Measurements from ENCODE around the gene MYLK.
A peak's percentile ranks its signal among the peaks of the same experiment; 100 is the strongest.

Gene MYLK

DNA sequence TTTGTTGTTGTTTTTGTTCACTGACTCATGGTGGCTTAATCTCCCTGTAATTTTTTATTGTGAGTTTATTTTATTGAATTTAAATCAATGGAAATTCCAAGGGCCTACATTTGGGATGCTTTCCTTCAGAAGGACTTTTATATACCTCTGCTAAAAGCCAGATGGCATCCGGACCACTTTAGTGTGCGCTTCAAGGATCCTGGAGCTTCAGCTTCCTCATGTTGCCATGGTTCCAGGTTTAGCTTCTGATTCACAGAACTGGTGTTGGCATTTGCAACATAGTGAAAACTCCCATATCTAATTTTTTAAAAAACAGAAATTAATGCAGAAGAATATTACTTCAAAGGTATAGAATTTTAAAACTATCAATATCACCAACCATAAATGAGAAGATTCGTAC, 290.8 kb downstream of the MYLK start:
- Histone ChIP-seq H3K4me3 (ENCODE audit: low read length) (no peak overlapping the region), H3K36me3 (ENCODE audit: control insufficient read depth, insufficient read depth, low read length) (no peaks in the 10 kb centered on the region), H3K4me1 (ENCODE audit: control insufficient read depth, insufficient read depth, low read length) (no peaks in the 10 kb centered on the region), H3K9me3 (ENCODE audit: control insufficient read depth, insufficient read depth, low read length) (peaks cover 4% of the 10 kb centered on the region; the same call in 1 of the 2 replicates), H3K27ac (ENCODE audit: low read length) (no peak overlapping the region), H3K27me3 (ENCODE audit: control insufficient read depth, insufficient read depth, low read length) (no peaks in the 10 kb centered on the region)
- WGBS (ENCODE audit: insufficient coverage, insufficient read length) = no CpG with 5 or more reads among the region's 3 CpGs
- DNase-seq (ENCODE audit: low read depth, low spot score) = no peak

DNA sequence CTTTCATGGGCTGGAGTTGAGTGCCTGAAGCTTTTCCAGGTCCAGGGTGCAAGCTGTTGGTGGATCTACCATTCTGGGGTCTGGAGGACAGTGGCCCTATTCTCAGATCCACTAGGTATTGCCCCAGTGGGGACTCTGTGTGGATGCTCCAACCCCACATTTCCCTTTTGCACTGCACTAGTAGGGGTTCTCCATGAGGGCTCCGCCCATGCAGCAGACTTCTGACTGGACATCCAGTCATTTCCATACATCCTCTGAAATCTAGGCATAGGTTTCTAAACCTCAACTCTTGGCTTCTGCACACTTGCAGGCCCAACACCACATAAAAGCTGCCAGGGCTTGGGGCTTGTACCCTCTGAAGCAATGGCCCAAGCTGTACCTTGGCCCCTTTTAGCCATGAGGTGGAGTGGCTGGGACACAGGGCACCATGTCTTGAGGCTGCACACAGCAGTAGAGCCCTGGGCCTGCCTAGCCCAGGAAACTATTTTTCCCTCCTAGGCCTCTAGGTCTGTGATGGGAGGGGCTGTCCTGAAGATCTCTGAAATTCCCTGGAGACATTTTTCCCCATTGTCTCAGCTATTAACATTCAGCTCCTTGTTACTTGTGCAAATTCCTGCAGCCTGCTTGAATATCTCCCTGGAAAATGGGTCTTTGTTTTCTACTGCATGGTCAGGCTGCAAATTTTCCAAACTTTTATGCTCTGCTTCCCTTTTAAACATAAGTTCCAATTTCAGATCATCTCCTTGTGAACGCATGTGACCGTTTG, 293.3 kb downstream of the MYLK start:
- Histone ChIP-seq H3K27ac (ENCODE audit: low read length) (no peak overlapping the region), H3K9me3 (ENCODE audit: control insufficient read depth, insufficient read depth, low read length) (peaks cover 4% of the 10 kb centered on the region; the same call in 1 of the 2 replicates), H3K4me1 (ENCODE audit: control insufficient read depth, insufficient read depth, low read length) (no peaks in the 10 kb centered on the region), H3K4me3 (ENCODE audit: low read length) (no peak overlapping the region), H3K36me3 (ENCODE audit: control insufficient read depth, insufficient read depth, low read length) (no peaks in the 10 kb centered on the region), H3K27me3 (ENCODE audit: control insufficient read depth, insufficient read depth, low read length) (no peaks in the 10 kb centered on the region)
- WGBS (ENCODE audit: insufficient coverage, insufficient read length) = no CpG with 5 or more reads among the region's 3 CpGs
- DNase-seq (ENCODE audit: low read depth, low spot score) = no peak

DNA sequence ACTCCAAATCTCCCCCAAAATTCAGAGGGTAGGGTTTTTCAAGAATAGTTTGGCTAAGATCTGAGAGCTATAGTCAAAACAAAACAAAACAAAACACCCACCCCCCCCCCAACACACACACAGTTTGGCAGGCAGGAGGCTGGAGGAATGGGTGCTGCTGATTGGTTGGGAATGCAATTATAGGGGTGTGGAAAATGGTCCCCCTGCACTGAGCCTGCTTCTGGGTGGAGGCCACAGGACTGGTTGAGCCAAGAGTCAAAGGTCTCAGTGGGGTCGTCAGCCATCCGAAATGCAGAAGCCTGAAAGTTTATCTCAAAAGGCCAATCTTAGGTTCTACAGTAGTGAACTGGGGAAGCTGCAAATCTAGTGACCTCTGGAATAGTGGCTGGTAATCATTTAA, 296.7 kb downstream of the MYLK start:
- Histone ChIP-seq H3K4me1 (ENCODE audit: control insufficient read depth, insufficient read depth, low read length) (no peaks in the 10 kb centered on the region), H3K27ac (ENCODE audit: low read length) (no peak overlapping the region), H3K4me3 (ENCODE audit: low read length) (no peak overlapping the region), H3K36me3 (ENCODE audit: control insufficient read depth, insufficient read depth, low read length) (no peaks in the 10 kb centered on the region), H3K27me3 (ENCODE audit: control insufficient read depth, insufficient read depth, low read length) (no peaks in the 10 kb centered on the region), H3K9me3 (ENCODE audit: control insufficient read depth, insufficient read depth, low read length) (peaks cover 4% of the 10 kb centered on the region; the same call in 1 of the 2 replicates)
- WGBS (ENCODE audit: insufficient coverage, insufficient read length) = no CpG with 5 or more reads among the region's 2 CpGs
- no peak for DNase-seq (ENCODE audit: low read depth, low spot score)

DNA sequence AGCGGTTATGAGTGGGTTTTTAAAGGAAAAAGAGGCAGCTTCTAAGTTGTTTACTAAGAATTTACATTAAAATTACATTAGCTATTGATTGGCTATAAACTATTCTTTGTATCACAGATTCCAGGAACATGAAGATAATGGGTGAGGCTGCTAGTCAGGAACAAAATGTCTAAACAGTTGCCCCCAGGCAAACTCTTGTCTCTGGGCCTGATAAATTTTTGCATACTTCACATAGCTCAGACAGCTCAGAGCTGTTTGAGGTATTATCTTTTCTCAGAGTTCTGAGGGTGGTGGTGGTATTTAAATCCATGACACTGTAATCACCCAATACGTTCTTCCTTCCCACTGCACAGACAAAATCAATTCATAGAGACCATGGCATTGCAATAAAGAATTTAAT, 297.2 kb downstream of the MYLK start:
- no peak for DNase-seq (ENCODE audit: low read depth, low spot score)
- peaks cover 4% of the 10 kb centered on the region; the same call in 1 of the 2 replicates for H3K9me3 ChIP-seq (ENCODE audit: control insufficient read depth, insufficient read depth, low read length)
- H3K27me3 ChIP-seq (ENCODE audit: control insufficient read depth, insufficient read depth, low read length) = no peaks in the 10 kb centered on the region
- WGBS (ENCODE audit: insufficient coverage, insufficient read length) = no CpG with 5 or more reads among the region's 2 CpGs
- H3K4me3 ChIP-seq (ENCODE audit: low read length) = no peak overlapping the region
- no peaks in the 10 kb centered on the region for H3K4me1 ChIP-seq (ENCODE audit: control insufficient read depth, insufficient read depth, low read length)
- H3K27ac ChIP-seq (ENCODE audit: low read length) = no peak overlapping the region
- H3K36me3 ChIP-seq (ENCODE audit: control insufficient read depth, insufficient read depth, low read length) = no peaks in the 10 kb centered on the region

DNA sequence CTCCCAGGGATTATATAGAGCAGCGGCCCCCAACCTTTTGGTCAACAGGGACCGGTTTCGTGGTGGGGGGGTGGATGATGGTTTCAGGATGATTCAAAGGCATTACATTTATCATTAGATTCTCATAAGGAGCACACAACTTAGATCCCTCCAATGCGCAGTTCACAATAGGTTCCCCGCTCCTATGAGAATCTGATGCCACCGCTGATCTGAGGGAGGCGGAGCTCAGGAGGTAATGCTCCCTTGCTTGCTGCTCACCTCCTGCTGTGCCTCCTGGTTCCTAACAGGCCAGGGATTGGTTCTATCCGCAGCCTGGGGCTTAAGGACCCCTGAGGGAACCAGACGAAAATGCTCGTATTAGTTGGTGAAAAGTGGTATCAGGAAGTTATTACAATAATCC, 298.0 kb downstream of the MYLK start:
- H3K27me3 ChIP-seq (ENCODE audit: control insufficient read depth, insufficient read depth, low read length) = no peaks in the 10 kb centered on the region
- peak overlapping the region; percentile 71; the same call in 1 of the 2 replicates for H3K4me3 ChIP-seq (ENCODE audit: low read length)
- H3K36me3 ChIP-seq (ENCODE audit: control insufficient read depth, insufficient read depth, low read length) = no peaks in the 10 kb centered on the region
- no CpG with 5 or more reads among the region's 10 CpGs for WGBS (ENCODE audit: insufficient coverage, insufficient read length)
- H3K27ac ChIP-seq (ENCODE audit: low read length) = no peak overlapping the region
- no peaks in the 10 kb centered on the region for H3K4me1 ChIP-seq (ENCODE audit: control insufficient read depth, insufficient read depth, low read length)
- no peak for DNase-seq (ENCODE audit: low read depth, low spot score)
- peaks cover 4% of the 10 kb centered on the region; the same call in 1 of the 2 replicates for H3K9me3 ChIP-seq (ENCODE audit: control insufficient read depth, insufficient read depth, low read length)

DNA sequence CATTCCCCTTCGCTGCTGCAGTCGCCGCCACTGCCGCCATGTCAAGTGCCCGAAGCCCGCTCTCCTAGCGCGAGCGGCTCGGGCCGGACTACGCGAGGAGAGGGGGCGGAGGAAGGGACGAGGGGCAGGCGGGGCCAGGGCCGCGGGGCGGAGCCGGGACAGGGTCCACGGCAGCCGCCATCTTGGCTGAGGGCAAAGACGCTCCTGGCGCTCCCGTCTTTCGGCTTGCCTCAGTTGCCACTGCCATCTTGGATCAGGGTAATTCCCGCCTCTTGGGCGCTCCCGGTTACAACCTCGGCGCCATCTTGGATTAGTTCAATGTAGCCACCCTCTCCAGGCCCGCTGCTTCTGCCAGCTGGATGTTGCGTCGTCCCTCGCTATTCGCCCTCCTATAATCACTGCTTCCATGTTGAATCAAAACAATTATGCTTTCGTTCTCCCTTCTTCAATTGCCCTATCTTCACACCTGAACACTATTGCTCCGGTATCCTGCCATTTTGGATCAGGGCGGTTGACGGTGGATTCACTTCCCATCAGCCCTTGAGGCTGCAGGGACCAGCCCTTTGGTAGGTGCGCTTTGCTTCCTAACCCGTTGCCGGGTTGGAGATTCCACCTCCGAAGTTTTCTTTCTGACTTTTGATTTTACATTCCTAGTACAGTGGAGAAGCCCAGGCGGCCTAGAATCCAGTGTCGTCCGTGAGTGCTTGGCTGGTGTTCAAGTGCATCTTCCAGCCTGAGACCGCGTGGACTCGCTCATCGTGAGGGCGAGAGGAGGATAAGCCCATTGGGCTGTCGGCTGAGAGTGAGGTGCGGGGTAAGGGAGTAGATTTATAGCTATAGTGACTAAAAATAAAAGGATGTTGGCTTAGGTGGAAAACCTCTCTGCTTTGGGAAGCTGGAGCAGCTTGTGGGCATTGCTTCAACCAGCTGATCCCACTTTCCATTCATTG, 298.9 kb downstream of the MYLK start, which contains the start of gene HACD2:
Gene HACD2, minus strand, starts transcription at position 66 of the 950 bp plus-strand sequence. Its CDS starts 26 bp downstream, at position 40.
- H3K4me1 ChIP-seq (ENCODE audit: control insufficient read depth, insufficient read depth, low read length) = no peaks in the 10 kb centered on the region
- H3K36me3 ChIP-seq (ENCODE audit: control insufficient read depth, insufficient read depth, low read length) = no peaks in the 10 kb centered on the region
- peak; percentile 91 for DNase-seq (ENCODE audit: low read depth, low spot score)
- no peak within 1 kb of the TSS for H3K27ac ChIP-seq (ENCODE audit: low read length)
- H3K27me3 ChIP-seq (ENCODE audit: control insufficient read depth, insufficient read depth, low read length) = no peaks in the 10 kb centered on the region
- no CpG with 5 or more reads among the region's 54 CpGs for WGBS (ENCODE audit: insufficient coverage, insufficient read length)
- no peaks in the 10 kb centered on the region for H3K9me3 ChIP-seq (ENCODE audit: control insufficient read depth, insufficient read depth, low read length)
- peak within 1 kb of the TSS; percentile 77 for H3K4me3 ChIP-seq (ENCODE audit: low read length)

DNA sequence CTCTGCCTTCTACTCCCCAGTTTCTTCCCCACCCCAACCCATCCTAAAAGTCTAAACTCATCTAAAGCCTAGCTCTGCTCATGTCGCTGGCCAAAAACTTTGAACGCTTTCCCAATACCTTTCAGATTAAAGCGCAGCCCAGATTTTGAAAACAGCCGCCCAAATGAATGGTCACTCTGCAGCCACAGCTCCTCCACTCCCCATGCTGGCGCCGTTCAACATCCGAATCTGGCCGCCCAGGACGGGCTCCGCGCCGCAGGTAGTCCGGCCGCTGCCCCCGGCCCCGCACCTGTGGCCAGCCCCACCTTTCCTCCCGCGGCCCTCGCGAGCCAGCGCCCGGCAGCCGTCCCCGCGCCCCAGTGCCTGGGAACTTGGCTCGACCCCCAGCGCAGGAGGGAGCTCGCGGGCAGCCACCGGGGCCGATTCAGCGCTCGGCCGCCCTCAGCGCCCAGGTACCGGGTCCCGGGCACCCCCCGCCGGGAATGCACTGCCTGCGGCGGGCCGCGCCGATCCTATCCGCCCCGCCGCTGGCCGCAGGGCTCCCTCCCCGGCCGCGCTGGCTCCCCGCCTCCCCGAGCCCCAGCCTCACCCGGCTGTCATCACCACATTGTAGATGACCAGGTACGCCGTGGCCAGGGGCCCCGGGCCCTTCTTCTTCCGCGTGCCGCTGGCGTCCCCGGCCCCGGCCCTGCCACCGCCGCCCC, 299.7 kb downstream of the MYLK start:
- Histone ChIP-seq H3K4me3 (ENCODE audit: low read length) (peak overlapping the region; percentile 77), H3K36me3 (ENCODE audit: control insufficient read depth, insufficient read depth, low read length) (no peaks in the 10 kb centered on the region), H3K27me3 (ENCODE audit: control insufficient read depth, insufficient read depth, low read length) (no peaks in the 10 kb centered on the region), H3K4me1 (ENCODE audit: control insufficient read depth, insufficient read depth, low read length) (no peaks in the 10 kb centered on the region), H3K9me3 (ENCODE audit: control insufficient read depth, insufficient read depth, low read length) (no peaks in the 10 kb centered on the region), H3K27ac (ENCODE audit: low read length) (no peak overlapping the region)
- DNase-seq (ENCODE audit: low read depth, low spot score) = no peak
- WGBS (ENCODE audit: insufficient coverage, insufficient read length) = no CpG with 5 or more reads among the region's 65 CpGs

DNA sequence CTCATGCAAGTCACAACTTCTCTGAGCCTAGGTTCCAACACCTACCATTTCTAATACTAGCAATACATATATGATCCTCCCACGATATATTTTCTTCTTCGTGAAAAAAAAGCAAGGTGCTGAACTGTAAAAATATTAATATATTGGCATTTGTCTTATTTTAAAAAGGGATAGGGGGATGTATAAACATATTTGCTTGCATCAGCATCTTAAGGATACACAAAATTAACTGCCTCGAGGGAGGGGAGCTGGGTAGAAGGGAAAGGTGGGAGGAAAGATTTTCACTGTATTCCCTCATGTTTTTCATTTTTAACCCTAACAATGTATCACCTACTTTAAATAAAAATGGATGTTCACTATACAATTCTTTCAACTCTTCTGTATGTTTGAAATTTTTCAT, 300.6 kb downstream of the MYLK start:
- H3K27ac ChIP-seq (ENCODE audit: low read length) = no peak overlapping the region
- no peaks in the 10 kb centered on the region for H3K4me1 ChIP-seq (ENCODE audit: control insufficient read depth, insufficient read depth, low read length)
- no CpG with 5 or more reads among the region's 3 CpGs for WGBS (ENCODE audit: insufficient coverage, insufficient read length)
- H3K9me3 ChIP-seq (ENCODE audit: control insufficient read depth, insufficient read depth, low read length) = no peaks in the 10 kb centered on the region
- H3K36me3 ChIP-seq (ENCODE audit: control insufficient read depth, insufficient read depth, low read length) = no peaks in the 10 kb centered on the region
- DNase-seq (ENCODE audit: low read depth, low spot score) = no peak
- no peak overlapping the region for H3K4me3 ChIP-seq (ENCODE audit: low read length)
- H3K27me3 ChIP-seq (ENCODE audit: control insufficient read depth, insufficient read depth, low read length) = no peaks in the 10 kb centered on the region

DNA sequence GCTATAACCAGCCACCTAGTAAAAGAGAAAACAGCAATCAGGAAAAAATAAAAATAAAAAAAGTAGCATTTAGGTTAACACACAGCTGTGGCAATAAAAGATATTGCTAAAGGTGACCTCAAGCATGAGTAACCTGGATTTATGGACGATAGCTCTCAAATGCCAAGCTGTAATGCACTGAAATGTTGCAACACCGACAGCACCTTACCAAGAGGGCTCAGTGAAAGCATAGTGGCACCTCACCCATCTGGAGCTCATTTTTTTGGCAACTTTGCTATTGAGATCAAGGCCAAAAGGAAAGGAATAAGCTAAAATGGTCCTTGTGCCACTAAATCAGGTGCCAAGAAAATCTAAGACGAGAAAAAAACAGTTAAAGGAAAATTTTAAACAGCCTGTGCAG, 301.8 kb downstream of the MYLK start:
- H3K4me1 ChIP-seq (ENCODE audit: control insufficient read depth, insufficient read depth, low read length) = no peaks in the 10 kb centered on the region
- no peaks in the 10 kb centered on the region for H3K9me3 ChIP-seq (ENCODE audit: control insufficient read depth, insufficient read depth, low read length)
- no peak for DNase-seq (ENCODE audit: low read depth, low spot score)
- no CpG with 5 or more reads among the region's 3 CpGs for WGBS (ENCODE audit: insufficient coverage, insufficient read length)
- H3K27me3 ChIP-seq (ENCODE audit: control insufficient read depth, insufficient read depth, low read length) = no peaks in the 10 kb centered on the region
- H3K4me3 ChIP-seq (ENCODE audit: low read length) = no peak overlapping the region
- H3K36me3 ChIP-seq (ENCODE audit: control insufficient read depth, insufficient read depth, low read length) = no peaks in the 10 kb centered on the region
- H3K27ac ChIP-seq (ENCODE audit: low read length) = no peak overlapping the region

DNA sequence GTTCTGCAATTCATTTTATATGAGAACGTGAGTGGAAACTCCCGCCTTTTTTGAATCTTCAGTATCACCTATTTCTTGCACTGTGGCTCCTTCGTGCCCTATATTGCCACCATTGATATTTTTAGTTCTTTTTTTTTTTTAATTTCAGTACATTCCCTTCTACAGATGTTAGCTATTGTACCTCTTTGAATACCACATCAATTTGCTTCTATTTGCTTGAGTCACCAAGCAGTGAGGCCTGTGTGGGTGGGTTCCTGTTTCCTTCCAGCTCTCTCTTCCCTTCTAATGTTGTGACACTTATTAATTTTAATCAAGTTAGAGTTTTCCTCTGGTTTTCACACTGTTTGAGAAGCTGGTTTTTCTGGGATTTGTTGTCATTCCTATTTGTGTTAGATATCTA, 308.0 kb downstream of the MYLK start:
- WGBS (ENCODE audit: insufficient coverage, insufficient read length) = no CpG with 5 or more reads among the region's 3 CpGs
- H3K4me3 ChIP-seq (ENCODE audit: low read length) = no peak overlapping the region
- 0 out of 2 replicates have a peak, but pooled peaks cover 1% of the 10 kb centered on the region for H3K4me1 ChIP-seq (ENCODE audit: control insufficient read depth, insufficient read depth, low read length)
- no peaks in the 10 kb centered on the region for H3K9me3 ChIP-seq (ENCODE audit: control insufficient read depth, insufficient read depth, low read length)
- no peaks in the 10 kb centered on the region for H3K36me3 ChIP-seq (ENCODE audit: control insufficient read depth, insufficient read depth, low read length)
- no peaks in the 10 kb centered on the region for H3K27me3 ChIP-seq (ENCODE audit: control insufficient read depth, insufficient read depth, low read length)
- no peak overlapping the region for H3K27ac ChIP-seq (ENCODE audit: low read length)
- DNase-seq (ENCODE audit: low read depth, low spot score) = no peak

All from iPS DF 6.9 (cell line).